GM18867 (cell line): ENCODE results near the gene ASH1L.
"Not testable (repeated sequence)": the region's sequence is repeated elsewhere in the genome, so short reads cannot be mapped to it uniquely, and the experiment has no call there.

ENCODE experiments used
- ATAC-seq: cut with Tn5 transposase; IDR thresholded peaks from one replicate; pipeline ENCODE4 v1.9.1; 2021; ENCODE audit warnings: mild to moderate bottlenecking, moderate library complexity; ENCODE audit not compliant: unreplicated experiment

ASH1L gene

DNA sequence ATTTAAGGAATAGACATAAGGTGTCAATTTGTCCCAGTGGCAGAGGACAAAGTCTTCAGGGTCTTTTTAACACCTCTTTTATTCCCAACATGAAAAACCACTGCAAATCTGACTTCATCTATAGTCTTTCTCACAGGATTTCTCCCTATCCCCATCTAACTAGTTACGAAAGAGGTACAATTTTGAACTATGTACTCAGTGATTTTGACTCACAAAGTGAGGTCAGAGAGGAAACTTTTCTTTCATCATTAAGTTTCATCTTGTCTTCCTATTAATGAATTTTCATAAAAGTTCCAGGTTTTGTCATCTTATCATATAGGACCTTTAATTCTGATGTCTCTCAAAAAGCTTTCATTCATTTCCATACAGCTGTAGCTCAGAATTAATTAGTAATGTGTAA is 63.3 kb downstream of the ASH1L start:
- no peak for ATAC-seq

DNA sequence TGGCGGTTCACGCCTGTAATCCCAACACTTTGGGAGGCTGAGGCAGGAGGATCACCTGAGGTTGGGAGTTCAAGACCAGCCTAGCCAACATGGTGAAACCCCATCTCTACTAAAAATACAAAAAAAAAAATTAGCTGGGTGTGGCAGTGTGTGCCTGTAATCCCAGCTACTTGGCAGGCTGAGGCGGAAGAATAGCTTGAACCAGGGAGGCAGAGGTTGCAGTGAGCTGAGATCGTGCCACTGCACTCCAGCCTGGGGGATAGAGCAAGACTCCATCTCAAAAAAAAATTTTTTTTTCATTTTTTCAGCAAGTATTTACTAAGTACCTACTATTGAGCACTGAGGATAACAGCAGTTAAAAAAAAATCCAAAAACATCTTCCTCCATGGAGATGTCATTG is 69.0 kb downstream of the ASH1L start:
- ATAC-seq: not testable (repeated sequence)

DNA sequence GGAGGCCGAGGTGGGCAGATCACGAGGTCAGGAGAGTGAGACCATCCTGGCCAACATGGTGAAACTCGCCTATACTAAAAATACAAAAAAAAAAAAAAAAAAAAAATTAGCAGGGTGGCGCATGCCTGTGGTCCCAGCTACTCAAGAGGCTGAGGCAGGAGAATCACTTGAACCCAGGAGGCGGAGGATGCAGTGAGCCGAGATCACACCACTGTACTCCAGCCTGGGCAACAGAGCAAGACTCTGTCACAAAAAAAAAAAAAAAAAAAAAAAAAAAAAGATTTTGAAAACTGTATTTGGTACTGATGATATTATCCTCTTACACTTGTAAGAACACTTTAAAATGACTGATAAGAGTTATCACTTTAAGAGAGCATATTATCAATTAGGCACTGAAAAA is 74.2 kb downstream of the ASH1L start:
- not testable (repeated sequence) for ATAC-seq

DNA sequence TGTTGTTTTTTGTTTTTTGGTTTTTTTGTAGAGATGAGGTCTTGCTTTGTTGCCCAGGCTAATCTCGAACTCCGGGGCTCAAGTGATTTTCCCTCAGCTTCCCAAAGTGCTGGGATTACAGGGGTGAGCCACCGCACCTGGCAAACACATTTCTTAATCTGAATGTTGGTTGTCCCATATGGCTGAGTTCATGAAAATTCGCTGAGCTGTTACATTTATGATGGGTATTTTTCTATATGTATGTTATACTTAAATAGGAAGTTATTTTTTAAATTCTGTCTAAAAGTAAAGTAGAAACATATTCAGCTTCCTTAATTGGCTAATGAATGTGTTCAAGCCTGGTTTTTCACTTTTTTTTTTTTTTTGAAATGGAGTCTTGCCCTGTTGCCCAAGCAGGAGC is 75.1 kb downstream of the ASH1L start:
- no peak for ATAC-seq

DNA sequence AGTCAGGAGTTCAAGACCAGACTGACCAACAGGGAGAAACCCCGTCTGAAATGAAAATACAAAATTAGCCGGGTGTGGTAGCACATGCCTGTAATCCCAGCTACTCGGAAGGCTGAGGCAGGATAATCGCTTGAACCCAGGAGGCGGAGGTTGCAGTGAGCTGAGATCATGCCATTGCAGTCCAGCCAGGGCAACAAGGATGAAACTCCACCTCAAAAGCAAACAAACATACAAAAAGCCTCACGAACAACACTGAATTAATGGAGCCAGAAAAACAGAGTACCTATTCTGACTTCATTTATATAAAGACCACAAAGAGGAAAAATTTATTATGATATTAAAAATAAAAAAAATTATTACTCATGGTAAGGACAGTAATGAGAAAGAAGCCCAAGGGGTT is 75.7 kb downstream of the ASH1L start:
- ATAC-seq: not testable (repeated sequence)

DNA sequence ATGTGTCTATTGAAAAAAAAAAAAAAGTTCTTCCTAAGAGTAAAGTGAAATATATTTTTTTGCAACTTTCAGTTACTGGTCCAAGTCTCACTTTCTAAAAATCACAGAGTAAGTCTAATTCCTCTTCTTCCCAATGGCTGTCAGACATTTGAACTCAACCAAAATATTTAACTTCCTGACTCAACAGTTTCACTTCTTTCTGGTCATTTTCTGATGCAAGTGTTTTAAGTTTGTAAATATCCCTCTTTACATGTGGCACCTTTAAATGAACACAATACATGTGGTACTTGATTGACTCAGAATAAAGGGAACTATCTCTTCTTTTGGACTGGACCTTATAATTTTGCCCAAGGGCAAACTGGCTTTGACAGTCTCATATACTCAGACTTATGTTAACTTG is 76.7 kb downstream of the ASH1L start:
- ATAC-seq: no peak

DNA sequence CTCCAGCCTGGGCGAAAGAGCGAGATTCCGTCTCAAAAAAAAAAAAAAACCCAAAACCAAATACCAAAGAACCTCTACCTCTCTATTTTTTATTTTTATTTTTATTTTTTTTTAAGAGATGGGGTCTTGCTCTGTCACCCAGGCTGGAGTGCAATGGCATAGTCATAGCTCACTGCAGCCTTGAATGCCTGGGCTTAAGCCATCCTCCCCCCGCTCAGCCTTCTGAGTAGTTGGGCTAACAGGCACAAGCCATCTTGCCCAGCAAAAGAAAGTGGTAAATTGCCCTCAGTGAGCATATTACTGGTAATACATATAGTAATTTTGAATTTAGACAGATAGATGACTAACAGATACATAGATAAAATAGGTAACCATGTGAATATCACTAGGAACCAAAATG is 77.4 kb downstream of the ASH1L start:
- ATAC-seq: no peak

DNA sequence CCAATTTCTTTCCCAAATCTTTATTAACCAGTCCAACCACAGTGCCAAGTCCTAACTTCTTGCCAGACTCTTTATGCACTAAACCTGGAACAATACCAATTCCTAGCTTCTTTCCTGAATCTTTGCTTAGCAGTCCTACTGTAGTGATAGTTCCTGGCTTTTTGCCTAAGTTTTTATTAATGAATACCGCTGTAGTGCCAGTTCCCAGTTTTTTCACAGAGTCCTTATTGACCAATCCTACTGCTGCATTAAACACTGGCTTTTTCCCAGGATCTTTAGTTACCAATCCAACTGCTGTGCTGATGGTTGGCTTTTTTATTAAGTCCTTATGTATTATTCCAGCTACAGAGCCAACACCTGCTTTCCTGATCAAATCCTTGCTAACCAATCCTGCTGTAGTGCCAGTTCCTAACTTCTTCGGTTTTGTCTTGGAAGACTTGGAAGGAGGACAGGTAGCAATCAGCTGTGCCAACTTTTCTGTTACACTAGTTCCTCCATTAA is 80.8 kb downstream of the ASH1L start:
- ATAC-seq: no peak

DNA sequence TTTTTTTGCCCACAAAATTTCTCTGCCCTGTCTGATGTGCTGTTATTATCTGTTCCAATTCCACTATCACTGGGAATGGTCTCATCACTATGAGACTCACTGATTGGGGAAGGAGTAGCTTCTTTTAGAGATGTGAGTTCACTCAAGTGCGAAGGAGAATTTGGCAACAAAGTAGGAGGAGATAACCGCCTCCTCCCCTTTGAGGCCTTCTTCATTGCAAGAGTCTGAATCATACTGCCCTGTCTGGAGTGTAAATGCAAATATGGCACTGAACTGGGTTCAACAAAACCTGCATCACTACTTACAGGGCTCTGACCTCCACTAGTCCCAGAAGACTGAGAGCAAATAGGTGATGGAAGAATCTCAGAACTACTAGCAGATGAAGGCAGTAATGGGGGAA is 83.4 kb downstream of the ASH1L start:
- ATAC-seq: no peak

DNA sequence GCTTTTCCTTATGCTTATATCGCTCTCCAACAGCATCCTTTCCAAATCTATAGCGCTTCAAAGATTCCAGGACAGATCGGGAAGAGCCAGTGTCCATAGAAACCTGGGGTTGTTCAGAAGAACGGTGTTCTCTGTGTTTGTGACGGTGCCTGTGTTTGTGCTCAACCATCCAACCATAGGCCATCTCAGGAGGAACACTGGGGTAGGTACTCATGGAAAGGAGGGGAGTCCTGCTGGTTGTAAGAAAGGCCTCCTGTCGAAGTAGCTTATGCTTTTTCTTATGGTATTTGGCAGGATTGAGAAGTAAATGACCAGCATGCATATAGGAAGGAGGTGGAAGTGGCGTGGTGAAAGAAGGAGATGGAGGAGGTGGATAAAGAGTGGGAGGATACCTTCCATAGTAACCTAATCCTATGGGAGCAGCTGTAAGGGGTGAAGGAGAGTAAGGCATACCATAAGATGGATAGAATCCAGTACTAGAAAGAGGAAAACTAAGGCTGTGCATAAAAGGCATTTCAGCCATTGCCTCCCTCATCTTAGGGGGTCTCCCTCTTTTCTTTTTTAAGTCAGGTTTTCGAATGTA is 84.2 kb downstream of the ASH1L start:
- ATAC-seq: no peak

DNA sequence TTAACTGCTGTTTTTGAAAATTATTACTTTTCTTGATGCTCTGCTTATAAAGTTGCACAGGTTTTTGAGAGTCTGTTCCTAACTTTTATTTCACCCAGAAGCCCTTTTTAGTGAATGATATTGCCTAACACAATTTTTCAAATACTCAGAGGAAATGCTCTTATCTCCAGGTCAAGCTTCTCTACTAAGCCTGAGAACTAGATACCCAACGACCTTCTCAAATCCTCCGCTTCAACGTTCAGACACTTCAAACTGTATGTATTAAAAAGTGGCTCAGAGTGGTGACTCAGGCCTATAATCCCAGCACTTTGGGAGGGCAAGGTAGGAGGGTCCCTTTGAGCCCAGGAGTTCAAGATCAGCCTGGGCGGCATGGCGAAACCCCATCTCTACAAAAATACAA is 88.5 kb downstream of the ASH1L start:
- no peak for ATAC-seq

DNA sequence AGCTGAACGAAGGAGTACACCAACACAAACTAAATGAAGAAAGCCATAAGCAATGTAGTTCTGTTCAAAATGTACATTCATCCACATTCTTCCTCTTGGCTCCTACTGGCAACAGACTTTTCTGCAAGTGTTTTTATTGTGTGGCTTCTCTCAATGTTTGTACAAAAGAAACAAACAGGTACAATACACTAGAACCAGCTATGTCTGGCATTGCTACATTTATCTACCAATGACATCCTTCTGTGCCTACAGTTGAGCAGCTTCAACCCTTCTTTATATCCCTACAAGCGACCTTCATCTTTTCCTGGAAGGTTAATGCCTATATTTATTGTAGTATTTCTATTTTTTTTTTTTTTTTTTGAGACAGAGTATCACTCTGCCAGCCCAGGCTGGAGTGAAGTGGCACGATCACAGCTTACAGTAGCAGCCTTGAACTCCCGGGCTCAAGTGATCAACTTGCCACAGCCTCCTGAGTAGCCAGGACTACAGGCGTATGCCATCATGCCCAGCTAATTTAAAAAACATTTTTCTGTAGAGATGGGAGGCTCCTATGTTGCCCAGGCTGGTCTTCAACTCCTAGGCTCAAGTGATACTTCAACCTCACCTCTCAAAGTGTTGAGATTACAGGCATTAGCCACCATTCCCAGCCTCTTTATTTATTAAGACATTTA is 89.3 kb downstream of the ASH1L start:
- ATAC-seq: no peak

DNA sequence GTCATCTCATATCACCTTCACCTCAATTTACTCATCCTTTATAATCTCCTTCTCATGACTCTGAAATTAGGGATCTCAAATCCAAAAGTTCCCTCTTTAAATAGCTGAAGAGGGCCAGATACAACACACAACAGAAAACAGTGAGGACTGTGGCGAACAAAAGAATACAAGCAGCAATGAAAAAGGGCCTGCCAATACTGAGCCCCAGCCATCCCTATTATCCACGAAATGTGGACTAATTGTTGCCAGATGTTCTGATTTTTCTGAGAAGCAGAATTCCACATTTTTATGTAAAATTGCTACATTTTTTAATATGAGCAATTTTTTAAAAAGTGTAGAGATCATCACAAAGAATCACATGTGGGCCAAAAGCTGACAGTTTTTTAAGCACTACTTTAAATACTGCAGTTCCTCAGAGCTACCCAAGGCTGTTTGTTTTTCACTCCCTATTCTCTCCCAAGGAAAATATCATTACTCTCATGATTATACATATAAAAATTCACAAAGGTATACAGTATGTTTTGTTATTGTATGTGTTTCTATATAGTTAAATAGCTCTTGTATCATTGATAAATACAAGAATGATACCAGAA is 90.0 kb downstream of the ASH1L start:
- ATAC-seq: no peak

DNA sequence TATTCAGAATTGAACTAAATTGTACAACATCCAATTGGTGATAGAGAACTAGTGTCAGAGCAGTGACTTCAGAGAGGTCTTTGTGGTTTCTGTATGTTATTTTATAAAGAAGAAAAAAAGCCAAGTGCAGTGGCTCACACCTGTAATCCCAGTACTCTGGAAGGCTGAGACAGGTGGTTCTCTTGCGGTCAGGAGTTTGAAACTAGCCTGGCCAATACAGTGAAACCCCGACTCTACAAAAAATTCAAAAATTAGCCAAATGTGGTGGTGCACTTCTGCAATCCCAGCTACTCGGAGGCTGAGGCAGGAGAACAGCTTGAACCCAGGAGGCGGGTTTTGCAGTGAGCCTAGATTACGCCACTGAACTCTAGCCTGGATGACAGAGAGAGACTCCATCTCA is 90.7 kb downstream of the ASH1L start:
- no peak for ATAC-seq

DNA sequence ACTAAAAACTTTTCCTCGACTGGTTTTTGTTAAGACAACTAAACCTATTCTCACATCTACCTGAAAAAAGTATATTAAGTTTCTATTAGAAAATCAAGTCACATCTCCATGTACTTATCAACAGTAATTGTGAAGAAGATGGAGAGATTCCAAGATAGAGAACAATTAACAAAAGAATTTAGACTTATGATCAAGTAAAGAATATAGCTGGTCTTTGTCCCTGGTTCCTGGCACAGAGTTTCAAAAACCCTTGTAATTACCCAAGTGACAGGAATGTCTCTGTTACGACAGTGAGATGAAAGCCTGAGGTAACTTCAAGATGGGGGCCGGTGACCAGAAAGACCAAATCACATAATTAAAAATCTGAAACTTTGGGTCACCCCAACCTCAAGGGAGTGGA is 91.6 kb downstream of the ASH1L start:
- ATAC-seq: no peak

DNA sequence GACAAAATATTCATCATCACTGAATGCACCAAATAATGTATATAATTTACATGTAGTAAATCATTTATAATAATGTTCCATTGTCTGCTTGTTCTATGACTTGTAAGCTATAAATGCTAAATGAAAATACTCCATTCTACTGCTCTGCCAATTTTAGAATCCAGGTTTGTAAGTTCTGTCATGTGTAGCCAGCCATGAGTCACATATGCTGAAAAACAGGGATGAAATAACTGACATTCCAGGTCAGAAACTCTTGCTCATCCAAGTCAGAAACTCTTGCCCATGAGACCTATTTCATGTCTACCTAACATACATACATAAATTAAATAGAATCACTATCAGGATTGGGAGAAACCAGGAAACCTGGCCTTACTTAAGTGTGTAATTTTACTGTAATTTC is 95.6 kb downstream of the ASH1L start:
- ATAC-seq: no peak

DNA sequence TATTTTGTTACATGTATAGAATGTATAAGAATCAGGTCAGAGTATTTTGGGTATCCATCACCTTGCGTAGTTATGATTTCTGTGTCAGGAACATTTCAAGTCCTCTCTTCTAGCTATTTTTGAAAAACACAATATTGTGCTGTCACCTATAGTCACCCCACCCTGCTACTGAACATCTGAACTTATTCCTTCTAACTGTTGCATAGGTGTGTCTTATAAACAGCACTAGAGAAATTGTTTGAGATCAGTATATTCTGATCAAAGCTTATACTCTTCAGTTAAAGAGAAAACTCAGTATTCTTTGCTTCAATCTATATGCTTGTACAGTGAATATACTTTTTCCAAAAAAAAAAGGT is 96.0 kb downstream of the ASH1L start:
- ATAC-seq: no peak

DNA sequence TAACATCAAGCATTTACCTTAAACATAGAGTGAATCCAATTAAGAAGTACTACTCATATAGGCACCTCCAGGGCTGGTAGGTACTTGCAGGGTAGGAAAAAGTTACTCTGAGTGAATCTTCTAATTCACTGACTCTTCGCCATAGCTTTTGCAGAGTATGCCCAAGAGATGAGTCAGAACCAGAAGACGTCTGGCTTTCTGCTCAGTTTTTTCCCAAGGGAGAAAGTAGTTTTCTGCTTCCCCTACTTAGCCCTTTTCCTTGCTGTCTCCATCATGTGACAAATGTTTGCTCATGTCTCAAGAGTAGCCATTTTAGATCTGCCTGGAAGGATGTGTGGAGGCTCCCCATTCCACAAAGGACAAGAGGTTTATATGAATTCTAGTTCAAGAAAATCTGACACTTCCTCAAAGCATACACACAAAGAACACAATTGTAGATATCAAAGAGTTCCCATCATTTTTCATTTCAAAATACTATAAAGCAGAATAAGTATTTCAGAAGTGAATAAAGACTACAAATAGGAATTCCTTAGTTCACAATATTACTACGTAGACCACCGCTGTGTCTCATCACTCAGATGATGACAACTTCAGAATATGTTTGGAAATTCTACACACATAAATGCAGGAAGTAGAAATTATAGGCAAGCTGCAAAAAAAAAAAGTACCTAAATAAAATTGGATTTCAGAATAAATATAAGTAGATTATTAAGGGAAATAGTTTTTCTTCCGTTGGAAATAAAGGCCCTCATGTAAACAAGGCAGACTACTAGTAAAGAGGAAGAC is 98.5 kb downstream of the ASH1L start:
- no peak for ATAC-seq

DNA sequence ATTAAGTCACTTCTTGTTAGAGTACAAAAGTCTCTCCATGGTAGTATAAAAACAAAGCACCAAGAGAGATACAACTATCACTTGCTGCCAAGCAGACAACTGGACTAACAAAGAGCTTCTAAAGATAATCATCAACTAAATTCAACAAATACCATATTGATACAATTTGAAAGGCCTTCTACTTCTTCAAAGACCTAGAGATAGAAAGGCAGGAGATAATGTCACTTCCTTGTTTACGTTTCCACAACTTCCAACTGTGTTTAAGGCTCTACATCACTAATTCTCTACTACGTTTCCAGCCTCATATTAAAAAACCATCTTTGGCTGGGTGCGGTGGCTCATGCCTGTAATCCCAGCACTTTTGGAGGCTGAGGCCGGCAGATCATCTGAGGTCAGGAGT is 104.5 kb downstream of the ASH1L start:
- no peak for ATAC-seq

DNA sequence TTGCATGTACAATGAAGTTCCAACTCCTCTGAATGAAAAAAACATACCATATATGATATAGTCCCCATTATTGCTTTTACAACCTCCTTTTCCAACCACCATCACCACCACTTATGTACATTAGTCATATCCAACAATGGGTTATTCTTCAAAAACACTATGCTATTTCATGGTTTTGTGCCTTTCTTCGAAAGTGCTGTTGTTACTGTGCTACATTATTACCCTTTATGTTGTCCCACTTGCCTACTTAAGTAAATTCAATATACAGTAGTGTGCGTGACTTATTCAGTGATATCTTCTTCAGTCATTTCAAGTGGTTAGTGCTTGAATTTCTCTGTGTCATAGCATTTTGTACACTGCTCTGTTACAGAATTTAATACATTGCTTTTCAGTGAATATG is 105.3 kb downstream of the ASH1L start:
- no peak for ATAC-seq

DNA sequence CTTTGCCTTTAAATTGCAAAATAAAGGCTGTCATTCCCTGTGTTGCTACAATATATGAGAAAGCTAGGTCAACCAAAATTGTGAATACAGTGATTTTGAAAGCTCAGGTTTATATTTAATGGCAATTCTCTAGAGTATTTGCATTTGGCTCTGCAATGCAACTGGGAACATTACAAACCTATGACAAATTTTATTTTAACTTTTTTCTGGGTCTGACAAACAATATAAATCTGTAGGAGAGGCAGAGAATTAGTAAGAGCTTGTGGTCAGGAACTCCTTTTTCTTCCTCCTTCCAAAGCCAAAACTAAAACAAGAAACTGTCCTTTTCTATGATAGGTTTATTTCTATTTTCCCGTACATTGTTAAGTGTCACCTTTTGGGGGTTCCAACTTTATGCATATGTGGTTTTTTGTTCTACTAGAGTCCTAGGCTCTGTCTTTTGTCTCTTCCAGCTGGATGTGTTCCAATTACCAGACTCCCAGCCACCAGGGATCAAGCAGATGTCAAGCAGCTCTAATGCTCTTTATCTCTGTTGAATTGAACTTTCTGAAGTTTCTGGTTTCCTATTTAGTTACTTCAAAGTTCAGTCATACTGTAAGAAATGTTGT is 106.9 kb downstream of the ASH1L start:
- no peak for ATAC-seq
